ENCODE results near the gene COTL1. TPM values are rescaled to one million over a fixed set of nuclear protein-coding genes. Genes with fewer than 3 reads are reported as not detected.

COTL1 gene
- total and polyA plus RNA-seq, 9 of the 15 experiments (the other 6 are each of a cell fraction or from before 2014, with no cell fraction given), result 27.7 to 185 (median 72.5) TPM

DNA sequence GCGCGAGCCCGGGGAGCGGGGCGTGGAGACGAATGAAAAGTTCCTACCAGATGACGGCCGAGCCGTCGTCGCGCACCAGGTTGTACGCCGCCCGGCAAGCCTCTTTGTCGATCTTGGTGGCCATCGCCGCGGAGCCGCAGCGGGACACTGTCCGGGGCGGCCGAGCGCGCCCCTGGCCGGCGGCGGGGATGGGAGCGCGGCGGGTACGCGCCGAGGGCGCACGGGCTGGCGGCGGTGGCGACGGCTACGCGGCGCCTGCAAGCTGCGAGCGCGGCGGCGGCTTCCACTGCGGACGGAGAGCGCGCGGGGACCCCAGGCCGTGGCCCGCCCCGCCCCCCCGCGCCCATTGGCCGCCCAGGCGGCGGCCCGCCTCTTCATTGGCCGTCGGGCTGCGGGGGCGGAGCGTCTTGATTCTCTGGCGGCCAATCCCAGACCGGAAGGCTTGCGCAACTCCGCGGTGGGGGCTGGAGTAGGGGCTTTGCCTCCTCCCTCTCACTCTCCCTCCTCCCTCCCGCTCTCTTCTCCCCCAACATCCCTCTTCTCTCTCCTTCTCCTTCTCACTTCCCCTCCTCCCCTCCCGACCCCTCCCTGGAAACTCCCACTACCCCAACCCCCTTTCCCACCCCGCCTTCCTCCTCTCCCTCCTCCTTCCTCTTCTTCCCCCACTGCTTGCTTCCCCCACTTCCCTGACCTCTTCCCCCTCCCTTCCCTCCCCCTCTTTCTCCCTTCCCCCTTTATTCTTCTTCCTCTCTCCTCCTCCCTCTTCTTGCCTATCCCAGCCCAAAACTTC lies at the start of gene COTL1 (continued):
- TF ChIP-seq HEY1 (CRISPR knock-in tag; IDR thresholded peaks at IDR 0.05; ENCODE audit: borderline replicate concordance) (no peak), STAG1 (CRISPR knock-in tag; IDR thresholded peaks at IDR 0.05; ENCODE audit: borderline replicate concordance) (no peak), RUNX1 (IDR thresholded peaks at IDR 0.05; ENCODE audit: low read depth) (no peak), ZNF444 (CRISPR knock-in tag; IDR thresholded peaks at IDR 0.05) (no peak), ARID1B (IDR thresholded peaks at IDR 0.05) (peak; percentile 28; the same call in 1 of the 2 replicates), RAD21 (CRISPR knock-in tag; conservative IDR thresholded peaks at IDR 0.05 in 1 of 2, IDR thresholded peaks at IDR 0.05 in 1 of 2) (no peak), ERF (CRISPR knock-in tag; IDR thresholded peaks at IDR 0.05) (peak; percentile 92), HCFC1 (IDR thresholded peaks at IDR 0.05; ENCODE audit: low read depth, low read length) (no peak), ZNF324 (CRISPR knock-in tag; IDR thresholded peaks at IDR 0.05) (no peak), PYGO2 (tag; IDR thresholded peaks at IDR 0.05) (no peak), SUPT5H (IDR thresholded peaks at IDR 0.05) (no peak)
- TF ChIP-seq, protein P1, sequence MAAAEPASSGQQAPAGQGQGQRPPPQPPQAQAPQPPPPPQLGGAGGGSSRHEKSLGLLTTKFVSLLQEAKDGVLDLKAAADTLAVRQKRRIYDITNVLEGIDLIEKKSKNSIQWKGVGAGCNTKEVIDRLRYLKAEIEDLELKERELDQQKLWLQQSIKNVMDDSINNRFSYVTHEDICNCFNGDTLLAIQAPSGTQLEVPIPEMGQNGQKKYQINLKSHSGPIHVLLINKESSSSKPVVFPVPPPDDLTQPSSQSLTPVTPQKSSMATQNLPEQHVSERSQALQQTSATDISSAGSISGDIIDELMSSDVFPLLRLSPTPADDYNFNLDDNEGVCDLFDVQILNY (CRISPR knock-in tag; IDR thresholded peaks at IDR 0.05), result no peak
- TF ChIP-seq, protein P2, sequence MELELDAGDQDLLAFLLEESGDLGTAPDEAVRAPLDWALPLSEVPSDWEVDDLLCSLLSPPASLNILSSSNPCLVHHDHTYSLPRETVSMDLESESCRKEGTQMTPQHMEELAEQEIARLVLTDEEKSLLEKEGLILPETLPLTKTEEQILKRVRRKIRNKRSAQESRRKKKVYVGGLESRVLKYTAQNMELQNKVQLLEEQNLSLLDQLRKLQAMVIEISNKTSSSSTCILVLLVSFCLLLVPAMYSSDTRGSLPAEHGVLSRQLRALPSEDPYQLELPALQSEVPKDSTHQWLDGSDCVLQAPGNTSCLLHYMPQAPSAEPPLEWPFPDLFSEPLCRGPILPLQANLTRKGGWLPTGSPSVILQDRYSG (tag; conservative IDR thresholded peaks at IDR 0.05; ENCODE audit: low read depth), result no peak
- TF ChIP-seq, protein P3, sequence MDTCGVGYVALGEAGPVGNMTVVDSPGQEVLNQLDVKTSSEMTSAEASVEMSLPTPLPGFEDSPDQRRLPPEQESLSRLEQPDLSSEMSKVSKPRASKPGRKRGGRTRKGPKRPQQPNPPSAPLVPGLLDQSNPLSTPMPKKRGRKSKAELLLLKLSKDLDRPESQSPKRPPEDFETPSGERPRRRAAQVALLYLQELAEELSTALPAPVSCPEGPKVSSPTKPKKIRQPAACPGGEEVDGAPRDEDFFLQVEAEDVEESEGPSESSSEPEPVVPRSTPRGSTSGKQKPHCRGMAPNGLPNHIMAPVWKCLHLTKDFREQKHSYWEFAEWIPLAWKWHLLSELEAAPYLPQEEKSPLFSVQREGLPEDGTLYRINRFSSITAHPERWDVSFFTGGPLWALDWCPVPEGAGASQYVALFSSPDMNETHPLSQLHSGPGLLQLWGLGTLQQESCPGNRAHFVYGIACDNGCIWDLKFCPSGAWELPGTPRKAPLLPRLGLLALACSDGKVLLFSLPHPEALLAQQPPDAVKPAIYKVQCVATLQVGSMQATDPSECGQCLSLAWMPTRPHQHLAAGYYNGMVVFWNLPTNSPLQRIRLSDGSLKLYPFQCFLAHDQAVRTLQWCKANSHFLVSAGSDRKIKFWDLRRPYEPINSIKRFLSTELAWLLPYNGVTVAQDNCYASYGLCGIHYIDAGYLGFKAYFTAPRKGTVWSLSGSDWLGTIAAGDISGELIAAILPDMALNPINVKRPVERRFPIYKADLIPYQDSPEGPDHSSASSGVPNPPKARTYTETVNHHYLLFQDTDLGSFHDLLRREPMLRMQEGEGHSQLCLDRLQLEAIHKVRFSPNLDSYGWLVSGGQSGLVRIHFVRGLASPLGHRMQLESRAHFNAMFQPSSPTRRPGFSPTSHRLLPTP (IDR thresholded peaks at IDR 0.05; ENCODE audit: borderline replicate concordance, extremely low read depth, insufficient read length), result no peak
- TF ChIP-seq, protein P4, sequence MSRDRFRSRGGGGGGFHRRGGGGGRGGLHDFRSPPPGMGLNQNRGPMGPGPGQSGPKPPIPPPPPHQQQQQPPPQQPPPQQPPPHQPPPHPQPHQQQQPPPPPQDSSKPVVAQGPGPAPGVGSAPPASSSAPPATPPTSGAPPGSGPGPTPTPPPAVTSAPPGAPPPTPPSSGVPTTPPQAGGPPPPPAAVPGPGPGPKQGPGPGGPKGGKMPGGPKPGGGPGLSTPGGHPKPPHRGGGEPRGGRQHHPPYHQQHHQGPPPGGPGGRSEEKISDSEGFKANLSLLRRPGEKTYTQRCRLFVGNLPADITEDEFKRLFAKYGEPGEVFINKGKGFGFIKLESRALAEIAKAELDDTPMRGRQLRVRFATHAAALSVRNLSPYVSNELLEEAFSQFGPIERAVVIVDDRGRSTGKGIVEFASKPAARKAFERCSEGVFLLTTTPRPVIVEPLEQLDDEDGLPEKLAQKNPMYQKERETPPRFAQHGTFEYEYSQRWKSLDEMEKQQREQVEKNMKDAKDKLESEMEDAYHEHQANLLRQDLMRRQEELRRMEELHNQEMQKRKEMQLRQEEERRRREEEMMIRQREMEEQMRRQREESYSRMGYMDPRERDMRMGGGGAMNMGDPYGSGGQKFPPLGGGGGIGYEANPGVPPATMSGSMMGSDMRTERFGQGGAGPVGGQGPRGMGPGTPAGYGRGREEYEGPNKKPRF (IDR thresholded peaks at IDR 0.05; ENCODE audit: low read depth, low read length), result no peak
- TF ChIP-seq, protein P5, sequence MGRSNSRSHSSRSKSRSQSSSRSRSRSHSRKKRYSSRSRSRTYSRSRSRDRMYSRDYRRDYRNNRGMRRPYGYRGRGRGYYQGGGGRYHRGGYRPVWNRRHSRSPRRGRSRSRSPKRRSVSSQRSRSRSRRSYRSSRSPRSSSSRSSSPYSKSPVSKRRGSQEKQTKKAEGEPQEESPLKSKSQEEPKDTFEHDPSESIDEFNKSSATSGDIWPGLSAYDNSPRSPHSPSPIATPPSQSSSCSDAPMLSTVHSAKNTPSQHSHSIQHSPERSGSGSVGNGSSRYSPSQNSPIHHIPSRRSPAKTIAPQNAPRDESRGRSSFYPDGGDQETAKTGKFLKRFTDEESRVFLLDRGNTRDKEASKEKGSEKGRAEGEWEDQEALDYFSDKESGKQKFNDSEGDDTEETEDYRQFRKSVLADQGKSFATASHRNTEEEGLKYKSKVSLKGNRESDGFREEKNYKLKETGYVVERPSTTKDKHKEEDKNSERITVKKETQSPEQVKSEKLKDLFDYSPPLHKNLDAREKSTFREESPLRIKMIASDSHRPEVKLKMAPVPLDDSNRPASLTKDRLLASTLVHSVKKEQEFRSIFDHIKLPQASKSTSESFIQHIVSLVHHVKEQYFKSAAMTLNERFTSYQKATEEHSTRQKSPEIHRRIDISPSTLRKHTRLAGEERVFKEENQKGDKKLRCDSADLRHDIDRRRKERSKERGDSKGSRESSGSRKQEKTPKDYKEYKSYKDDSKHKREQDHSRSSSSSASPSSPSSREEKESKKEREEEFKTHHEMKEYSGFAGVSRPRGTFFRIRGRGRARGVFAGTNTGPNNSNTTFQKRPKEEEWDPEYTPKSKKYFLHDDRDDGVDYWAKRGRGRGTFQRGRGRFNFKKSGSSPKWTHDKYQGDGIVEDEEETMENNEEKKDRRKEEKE (IDR thresholded peaks at IDR 0.05; ENCODE audit: borderline replicate concordance in 1 of 2, control insufficient read depth in 1 of 2, low read depth in 2 of 2, low read length in 1 of 2), result no peak

All from K562 (cell line).